Caki2 (cell line): ENCODE results near the gene APEH. TPM values are rescaled to one million over a fixed set of nuclear protein-coding genes. Genes with fewer than 3 reads are reported as not detected.

ENCODE experiments used
- DNase-seq: peaks from one replicate; pipeline ENCODE4 v3.0.0-alpha.2; 2015; ENCODE audit warnings: low read depth
- in situ Hi-C: cut with HindIII; loops from 2 replicates; pipeline ENCODE4 v1.10.0; 2016; ENCODE audit warnings: low sequenced_read_pairs, low pct_unique_long_range_greater_than_20kb, mixed read lengths
- total RNA-seq: library from RNA; depleted of rRNA; stranded (reverse); fragments of >200 nt; shearing (Covaris generic); gene quantifications from 2 replicates; pipeline ENCODE4 v1.2.3, GENCODE V29; 2014; ENCODE audit warnings: low replicate concordance

APEH gene
- total RNA-seq, 1 experiment from 2014 or later, result 122 TPM

DNA sequence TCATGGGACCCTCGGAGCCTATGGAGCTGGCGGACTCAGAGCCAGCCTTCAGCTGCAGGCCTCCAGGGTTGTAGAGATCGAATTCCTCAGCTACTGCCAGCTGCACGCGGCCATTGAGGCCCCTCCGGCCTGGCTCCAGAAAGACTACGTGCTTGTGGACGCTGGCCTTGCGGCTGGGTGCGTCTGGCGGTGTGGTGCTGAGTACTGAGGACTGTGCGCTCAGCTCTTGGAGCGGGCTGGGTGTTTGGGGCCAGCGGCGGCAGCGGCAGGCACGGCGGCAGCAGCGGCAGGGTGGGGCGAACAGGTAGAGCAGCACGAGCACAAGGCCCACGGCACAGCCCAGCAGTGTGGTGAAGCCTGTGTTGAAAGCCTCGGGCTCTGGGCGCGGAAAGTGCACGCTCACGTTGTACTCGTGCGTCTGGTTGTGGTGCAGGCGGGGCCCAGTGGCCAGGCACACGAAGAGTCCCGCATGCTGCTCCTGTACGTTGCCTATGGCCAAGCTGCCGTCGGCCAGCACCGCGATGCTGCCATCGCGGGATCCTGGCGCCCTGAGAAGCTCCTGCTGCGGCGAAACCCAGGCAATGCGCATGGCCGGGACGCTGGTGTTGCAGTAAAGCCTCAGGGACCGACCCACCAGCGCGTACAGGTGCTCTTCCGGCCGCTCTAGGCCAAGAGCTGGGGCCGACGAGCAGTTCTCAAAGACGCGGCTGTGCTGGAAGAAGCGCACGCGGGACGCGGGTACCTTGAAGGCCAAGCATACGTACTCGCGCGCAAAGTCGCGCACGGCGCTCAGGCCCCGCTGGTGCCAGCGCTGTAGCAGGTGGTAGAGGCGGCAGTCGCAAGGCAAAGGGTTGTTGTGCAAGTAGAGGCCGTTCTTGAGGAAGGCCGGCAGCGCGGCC lies 44.1 kb downstream of the APEH start:
- in situ Hi-C loops, result no loop called here

GRCh38 chr3:49718858-49719213 lies 44.7 kb downstream of the APEH start:
- in situ Hi-C loops, result no loop called here
- no peak for DNase-seq

More for the DNA sequence above, 44.1 kb downstream of the APEH start:
- DNase-seq, result no peak

- in situ Hi-C loops, result no loop called here
- peak; percentile 23 for DNase-seq
Observed at GRCh38 chr3:49719214-49719884, 45.2 kb downstream of the APEH start, which contains the start of gene AMIGO3. AMIGO3 (minus strand) TSS chr3:49719684; CDS start chr3:49719465, 219 bp downstream.

GRCh38 chr3:49720855-49721595 lies 46.9 kb downstream of the APEH start:
- DNase-seq, result no peak
- in situ Hi-C loops, result no loop called here

DNA sequence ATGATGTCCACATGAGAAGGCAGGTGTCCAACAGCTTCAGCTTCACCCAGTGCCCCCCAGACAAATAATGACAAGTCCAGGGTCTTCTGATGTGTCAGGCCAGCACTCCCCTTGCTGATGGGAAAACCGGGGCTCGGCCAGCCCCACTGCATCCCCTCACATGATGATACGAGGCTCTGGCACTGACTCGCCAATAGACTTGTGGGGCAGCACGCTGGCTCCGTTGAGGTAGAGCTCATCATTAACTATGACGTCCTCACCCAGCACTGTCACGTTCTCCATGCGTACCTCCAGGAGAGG lies 47.4 kb downstream of the APEH start:
- in situ Hi-C loops, result no loop called here

DNA sequence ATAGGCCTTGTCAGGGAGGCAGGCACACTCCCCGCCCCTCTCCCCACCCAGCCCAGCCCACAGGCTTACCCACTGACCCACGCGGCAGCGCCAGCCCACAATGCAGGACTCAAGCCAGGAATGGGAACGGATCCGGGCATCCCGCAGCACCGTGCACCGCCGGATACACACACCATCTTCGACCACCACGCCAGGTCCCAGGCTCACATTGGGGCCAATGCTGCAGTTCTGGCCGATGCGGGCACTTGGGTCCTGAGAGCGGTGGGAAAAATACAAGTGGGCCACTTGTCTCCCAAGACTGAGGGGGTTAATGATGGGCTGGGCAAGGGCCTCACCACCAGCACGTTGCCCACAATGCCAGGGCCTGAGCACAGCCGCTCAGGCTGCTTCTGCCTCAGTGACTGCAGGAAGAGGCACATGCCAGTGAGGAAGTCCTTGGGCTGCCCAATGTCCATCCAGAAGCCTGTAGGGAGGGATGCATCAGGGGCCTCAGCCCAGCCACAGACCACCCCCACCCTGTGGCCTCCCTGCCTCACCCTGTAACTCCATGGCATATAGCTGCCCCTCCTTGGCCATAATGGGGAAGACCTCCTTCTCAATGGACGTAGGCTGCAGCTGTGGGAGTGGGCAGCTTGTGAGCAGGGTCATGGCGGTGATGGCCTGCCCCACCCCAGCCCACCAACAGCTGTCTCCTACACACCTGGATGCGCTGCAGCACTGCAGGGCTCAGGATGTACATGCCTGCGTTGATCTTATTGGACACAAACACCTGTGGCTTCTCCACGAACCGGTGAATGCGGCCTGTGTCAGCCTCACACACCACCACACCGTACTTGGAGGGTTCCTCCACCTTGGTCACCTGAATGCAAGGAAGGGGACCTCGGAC lies 48.0 kb downstream of the APEH start:
- in situ Hi-C loops, result no loop called here
- DNase-seq, result no peak

More for the DNA sequence above, 47.4 kb downstream of the APEH start:
- no peak for DNase-seq

DNA sequence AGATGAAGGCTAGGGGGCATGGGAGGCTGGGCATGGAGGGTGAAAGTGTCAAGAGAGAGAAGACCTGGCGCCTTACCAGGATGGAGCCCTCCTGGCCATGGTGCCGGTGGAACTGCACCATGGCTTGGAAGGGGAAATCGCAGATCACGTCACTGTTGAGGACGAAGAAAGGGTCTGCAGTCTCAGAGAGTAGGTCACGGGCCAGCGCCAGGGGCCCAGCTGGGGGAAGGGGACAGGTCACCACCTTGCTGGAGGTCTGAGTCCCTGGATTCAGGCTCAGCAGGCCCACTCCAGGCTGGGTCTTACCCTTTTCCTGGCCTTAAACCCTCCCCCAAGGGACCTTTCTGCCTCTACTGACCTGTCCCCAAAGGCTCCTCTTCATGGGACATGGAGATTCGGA lies 48.7 kb downstream of the APEH start:
- in situ Hi-C loops, result no loop called here
- DNase-seq, result no peak

GRCh38 chr3:49723296-49723627 lies 49.1 kb downstream of the APEH start:
- in situ Hi-C loops, result no loop called here
- peak; percentile 57 for DNase-seq

- in situ Hi-C loops, result no loop called here
Observed at GRCh38 chr3:49723628-49724551, 49.7 kb downstream of the APEH start, which contains the start of gene GMPPB. GMPPB (minus strand) TSS chr3:49723951; CDS start chr3:49723726, 225 bp downstream.

DNA sequence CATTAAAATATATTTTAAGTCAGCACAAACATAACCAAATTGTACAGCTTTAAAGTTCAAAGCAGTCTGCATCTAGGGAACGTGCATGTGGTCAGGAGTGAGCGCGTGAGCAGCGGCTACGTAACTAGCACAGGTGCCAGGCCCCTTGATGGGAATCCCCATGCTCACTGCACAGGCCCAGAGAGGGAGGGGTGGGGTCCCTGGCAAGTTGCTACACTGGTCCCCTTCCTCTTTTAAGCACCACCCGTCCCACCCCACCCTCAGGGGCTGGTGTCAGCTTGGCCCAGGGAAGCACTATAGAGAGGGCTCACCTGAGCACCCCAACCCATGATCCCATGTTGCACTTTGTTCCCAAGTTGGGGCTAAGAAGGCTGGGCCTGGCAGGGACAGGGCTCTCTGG lies 50.4 kb downstream of the APEH start:
- DNase-seq, result no peak
- in situ Hi-C loops, result no loop called here

More at GRCh38 chr3:49723628-49724551, 49.7 kb downstream of the APEH start, which contains the start of gene GMPPB:
- DNase-seq, result peak; percentile 89

GRCh38 chr3:49725906-49726681 lies 51.9 kb downstream of the APEH start:
- no peak for DNase-seq
- in situ Hi-C loops, result no loop called here

DNA sequence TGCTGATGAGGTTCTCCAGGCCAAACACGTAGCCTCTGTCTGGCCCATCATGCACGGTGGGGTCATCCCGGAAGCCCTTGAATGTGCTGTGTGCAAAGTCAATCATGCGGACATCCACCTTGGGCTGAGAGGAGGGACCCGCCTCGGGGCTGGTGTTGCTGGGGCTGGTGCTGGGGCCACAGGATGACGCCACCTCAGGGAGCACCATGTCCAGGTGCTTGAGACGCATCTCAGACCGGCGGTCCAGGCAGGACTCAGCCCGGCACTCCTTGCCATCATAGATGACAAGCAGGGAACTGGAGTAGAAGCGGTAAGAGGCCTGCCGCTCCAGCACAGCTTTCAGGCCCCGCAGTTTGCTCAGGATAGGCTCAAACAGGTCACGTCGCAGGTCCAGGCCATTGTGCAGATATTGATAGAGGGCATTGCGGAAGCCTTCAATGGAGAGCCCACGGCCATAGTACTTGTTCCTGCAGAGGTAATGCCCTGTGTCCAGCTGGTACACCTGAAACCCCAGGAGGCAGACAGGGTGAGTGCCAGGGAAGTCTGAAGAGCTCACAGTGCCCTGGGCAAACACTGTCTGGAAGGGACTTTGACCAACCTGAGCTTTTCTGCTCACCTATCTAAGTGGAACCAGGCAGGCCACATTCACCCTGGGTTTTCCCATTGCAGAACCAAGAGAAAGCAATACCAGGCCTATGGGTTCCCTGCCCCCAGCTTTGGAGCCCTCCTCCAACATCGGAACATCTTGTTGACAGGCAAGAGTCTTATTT lies 53.2 kb downstream of the APEH start:
- no peak for DNase-seq
- in situ Hi-C loops, result no loop called here

DNA sequence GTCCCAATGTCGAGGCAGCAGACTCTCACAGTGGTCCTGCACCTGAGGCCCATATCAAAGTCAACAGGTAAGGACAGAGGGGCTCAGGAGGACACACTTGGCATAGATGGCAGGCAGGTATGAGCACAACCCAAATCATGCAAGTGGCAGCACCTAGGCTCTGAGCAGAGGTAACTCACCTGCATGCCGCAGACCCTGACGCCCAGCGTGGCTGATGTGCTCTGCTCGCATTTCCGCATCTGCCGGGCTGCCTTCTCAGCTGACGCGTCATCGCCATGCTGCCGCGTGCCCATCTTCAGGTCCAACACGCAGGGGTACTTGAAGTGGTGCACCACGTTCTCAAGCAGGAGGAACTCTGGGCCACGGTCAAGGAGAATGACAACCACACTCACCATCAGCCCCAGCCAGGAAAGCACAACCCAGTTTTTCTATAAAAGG lies 53.8 kb downstream of the APEH start:
- in situ Hi-C loops, result no loop called here
- no peak for DNase-seq

- no peak for DNase-seq
- in situ Hi-C loops, result no loop called here
Observed at GRCh38 chr3:49729966-49730609, 55.9 kb downstream of the APEH start.

DNA sequence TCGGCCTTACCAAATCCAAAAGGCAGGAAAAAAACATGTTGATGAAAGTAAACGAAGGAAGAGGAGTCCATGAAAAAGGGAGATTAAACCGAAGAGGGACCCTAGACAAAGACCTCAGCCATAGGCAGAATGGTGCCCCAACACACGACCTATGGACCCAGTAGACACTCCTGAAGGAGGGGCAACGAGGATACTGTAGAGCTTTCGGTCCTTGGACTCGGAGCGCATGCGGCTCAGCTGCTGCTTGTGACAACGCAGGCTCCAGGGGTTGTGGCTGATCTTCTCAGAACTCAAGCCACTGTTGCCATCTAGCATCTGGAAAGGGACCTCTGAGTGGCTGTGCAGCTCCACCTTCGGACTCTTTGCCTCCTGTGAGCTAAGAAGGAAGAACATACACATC lies 58.4 kb downstream of the APEH start:
- no peak for DNase-seq
- in situ Hi-C loops, result no loop called here
